Astrocyte (in vitro differentiated cells and primary cell): ENCODE results near the gene CYB5B.

Source experiments
- CTCF ChIP-seq: IDR thresholded peaks from 2 replicates; pipeline ENCODE4 v1.5.1; 2011; ENCODE audit warnings: low read depth, mild to moderate bottlenecking, inconsistent platforms, low read length, moderate library complexity; ENCODE audit not compliant: insufficient read depth
- EZH2 ChIP-seq: IDR thresholded peaks from 2 replicates; pipeline ENCODE4 v1.6.1; 2012; ENCODE audit warnings: mild to moderate bottlenecking, low read length, inconsistent platforms; ENCODE audit not compliant: insufficient read depth

DNA sequence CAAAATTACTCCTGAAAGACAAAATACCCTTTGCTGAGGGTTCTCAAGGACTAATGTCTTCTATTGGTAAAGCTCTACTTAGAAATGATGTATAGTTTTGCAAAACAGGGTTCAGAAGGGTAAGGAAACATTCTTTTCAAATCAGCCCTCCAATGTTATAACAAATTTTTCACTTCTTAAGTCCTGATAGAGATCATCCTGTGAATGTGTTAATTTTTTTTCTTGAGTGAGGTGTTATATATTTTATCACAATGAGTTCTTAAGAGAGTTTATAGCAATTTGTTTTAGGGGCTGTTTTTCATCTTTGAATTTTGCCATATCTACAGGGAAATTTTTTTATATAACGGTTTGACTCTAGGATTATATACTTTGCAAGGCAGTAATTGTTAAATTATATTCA, 29.5 kb downstream of the CYB5B start:
- TF ChIP-seq EZH2 (no peak), CTCF (no peak)
